PC-3 (cell line): Measurements from ENCODE around the gene NUTF2.

ENCODE experiments used
- CTCF ChIP-seq: fragments of 300-600 bp; sonication (generic); conservative IDR thresholded peaks from 2 replicates; pipeline ENCODE4 v1.5.1; 2017; ENCODE audit warnings: antibody characterized with exemption, low read depth, mild to moderate bottlenecking, low read length
- EZH2 ChIP-seq: fragments of 300-600 bp; sonication (generic); IDR thresholded peaks from one replicate; pipeline ENCODE4 v1.6.1; 2017; ENCODE audit warnings: antibody characterized with exemption, mild to moderate bottlenecking, low read length; ENCODE audit not compliant: unreplicated experiment
- EZH2phosphoT487 ChIP-seq: fragments of 300-600 bp; sonication (generic); IDR thresholded peaks from 2 replicates; pipeline ENCODE4 v1.6.1; 2018; ENCODE audit warnings: mild to moderate bottlenecking, antibody characterized with exemption, low read length, borderline replicate concordance

GRCh38 chr16:67848118-67848517 lies 1.4 kb downstream of the NUTF2 start:
- TF ChIP-seq CTCF = no peak
- TF ChIP-seq EZH2 = no peak
- no peak for TF ChIP-seq EZH2phosphoT487
